Measurements from ENCODE around the gene DUS2. TPM values are rescaled to one million over a fixed set of nuclear protein-coding genes. Genes with fewer than 3 reads are reported as not detected.

The DUS2 gene
- total RNA-seq, 2 donors from 2014 or later = 5.3 to 8.4 TPM

DNA sequence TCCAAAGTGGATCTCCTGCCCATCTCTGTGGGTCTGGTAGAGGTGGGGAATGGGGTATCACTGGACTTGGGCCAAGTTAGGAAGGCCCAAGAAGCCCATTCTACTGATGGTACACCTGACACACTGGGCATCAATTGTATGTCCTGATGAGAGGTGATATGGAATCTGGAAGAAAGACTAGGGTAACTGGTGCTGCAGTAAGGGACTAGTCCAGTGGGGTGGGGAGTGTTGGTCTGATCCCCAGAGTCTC is 56.2 kb downstream of the DUS2 start:
- Histone ChIP-seq H3K4me3 (no peak overlapping the region), H3K9me3 (no peaks in the 10 kb centered on the region), H3K36me3 (peaks cover 3% of the 10 kb centered on the region), H3K27ac (peak overlapping the region in 1 of 2 donors; percentile 34), H3K4me1 (ENCODE audit: control insufficient read depth in 1 of 2, low read depth in 2 of 2) (peaks cover 11 to 12% of the 10 kb centered on the region in 2 donors), H3K27me3 (replicated peaks; ENCODE audit: insufficient read depth) (no peaks in the 10 kb centered on the region)
- no peak for DNase-seq (ENCODE audit: low spot score)
- no peak for ATAC-seq (ENCODE audit: insufficient number of reproducible peaks, low FRiP score, low read depth)
- TF ChIP-seq, protein P1, sequence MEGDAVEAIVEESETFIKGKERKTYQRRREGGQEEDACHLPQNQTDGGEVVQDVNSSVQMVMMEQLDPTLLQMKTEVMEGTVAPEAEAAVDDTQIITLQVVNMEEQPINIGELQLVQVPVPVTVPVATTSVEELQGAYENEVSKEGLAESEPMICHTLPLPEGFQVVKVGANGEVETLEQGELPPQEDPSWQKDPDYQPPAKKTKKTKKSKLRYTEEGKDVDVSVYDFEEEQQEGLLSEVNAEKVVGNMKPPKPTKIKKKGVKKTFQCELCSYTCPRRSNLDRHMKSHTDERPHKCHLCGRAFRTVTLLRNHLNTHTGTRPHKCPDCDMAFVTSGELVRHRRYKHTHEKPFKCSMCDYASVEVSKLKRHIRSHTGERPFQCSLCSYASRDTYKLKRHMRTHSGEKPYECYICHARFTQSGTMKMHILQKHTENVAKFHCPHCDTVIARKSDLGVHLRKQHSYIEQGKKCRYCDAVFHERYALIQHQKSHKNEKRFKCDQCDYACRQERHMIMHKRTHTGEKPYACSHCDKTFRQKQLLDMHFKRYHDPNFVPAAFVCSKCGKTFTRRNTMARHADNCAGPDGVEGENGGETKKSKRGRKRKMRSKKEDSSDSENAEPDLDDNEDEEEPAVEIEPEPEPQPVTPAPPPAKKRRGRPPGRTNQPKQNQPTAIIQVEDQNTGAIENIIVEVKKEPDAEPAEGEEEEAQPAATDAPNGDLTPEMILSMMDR (IDR thresholded peaks at IDR 0.05) = no peak

DNA sequence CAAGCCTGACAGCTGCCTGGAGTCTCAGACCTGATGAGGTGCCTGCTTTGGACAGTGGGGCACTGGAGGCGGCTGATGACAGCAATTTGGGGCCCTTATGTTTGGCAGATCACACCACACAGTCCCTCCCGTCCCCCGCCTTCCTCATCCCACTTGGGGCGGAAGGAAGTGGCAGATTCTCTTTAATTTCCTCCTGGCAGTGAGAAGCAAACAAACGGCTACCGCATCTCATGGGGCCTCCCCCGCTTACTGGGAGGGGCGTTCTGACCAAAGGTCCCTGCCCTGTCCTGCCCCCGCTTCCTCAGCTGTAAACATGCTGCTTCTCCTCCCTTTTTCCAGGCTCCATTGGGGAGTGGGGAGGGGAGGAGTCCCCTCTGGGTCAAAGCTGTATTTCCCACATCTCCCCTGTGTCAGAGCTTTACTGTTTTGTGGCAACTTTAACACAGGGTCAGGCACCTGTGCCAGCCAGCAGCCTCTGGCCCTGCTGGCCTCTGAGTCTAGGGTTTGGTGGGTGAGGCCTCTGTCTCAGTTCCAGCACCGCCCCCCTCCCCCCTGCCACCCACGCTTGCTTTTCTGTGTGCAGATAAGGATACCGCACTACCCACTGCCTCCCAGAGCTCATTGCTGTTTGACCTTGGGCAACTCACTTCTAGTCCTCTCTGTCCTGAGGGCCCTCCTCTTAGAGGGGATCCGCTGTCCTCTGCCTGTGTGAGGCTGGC is 56.7 kb downstream of the DUS2 start:
- Histone ChIP-seq H3K4me3 (no peak overlapping the region), H3K9me3 (no peaks in the 10 kb centered on the region), H3K27ac (peak overlapping the region in 1 of 2 donors; percentile 34), H3K4me1 (ENCODE audit: control insufficient read depth in 1 of 2, low read depth in 2 of 2) (peaks cover 12 to 13% of the 10 kb centered on the region in 2 donors), H3K36me3 (no peaks in the 10 kb centered on the region), H3K27me3 (replicated peaks; ENCODE audit: insufficient read depth) (no peaks in the 10 kb centered on the region)
- DNase-seq (ENCODE audit: low spot score) = no peak
- ATAC-seq (ENCODE audit: insufficient number of reproducible peaks, low FRiP score, low read depth) = no peak
- TF ChIP-seq, protein P1 (IDR thresholded peaks at IDR 0.05) = no peak

DNA sequence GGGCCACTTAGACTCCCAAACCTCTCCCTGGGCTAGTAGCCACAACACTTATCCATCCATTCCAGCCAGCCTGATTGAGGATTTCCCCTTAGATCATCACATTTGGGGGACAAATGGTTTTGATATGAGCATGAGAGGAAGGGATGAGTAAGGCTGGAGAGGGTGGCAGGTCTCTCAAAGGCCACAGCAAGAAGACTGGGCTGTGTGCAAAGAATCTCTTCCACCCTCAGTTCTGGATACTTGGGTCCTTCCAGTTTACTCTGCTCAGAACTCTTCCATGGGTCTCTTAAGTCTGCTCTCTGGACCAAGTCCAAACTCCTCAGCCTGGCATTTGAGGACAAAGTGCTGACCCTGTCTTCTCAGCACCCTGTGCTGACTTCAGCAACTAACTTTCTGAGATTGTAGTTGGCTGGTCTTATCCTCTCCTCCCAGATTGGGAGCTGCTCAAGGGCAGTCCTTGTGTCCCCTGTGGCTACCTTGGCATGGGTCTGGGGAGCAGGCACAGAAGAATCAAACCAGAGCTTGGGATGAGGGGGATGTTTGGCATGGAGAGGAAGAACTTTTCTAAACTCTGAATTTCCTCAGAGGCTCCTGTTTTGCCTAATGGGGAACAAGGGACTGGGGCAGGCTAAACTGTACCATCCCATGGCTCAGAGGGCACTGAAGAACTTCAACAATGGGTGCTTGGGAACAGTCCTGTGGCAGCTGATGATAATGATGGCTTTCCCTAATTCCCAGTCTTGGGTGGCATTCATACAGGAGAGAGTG is 59.0 kb downstream of the DUS2 start:
- H3K4me3 ChIP-seq = no peak overlapping the region
- H3K36me3 ChIP-seq = no peaks in the 10 kb centered on the region
- H3K9me3 ChIP-seq = no peaks in the 10 kb centered on the region
- no peaks in the 10 kb centered on the region for H3K27me3 ChIP-seq (replicated peaks; ENCODE audit: insufficient read depth)
- TF ChIP-seq, protein P1 (IDR thresholded peaks at IDR 0.05) = no peak
- DNase-seq (ENCODE audit: low spot score) (no peak), ATAC-seq (ENCODE audit: insufficient number of reproducible peaks, low FRiP score, low read depth) (no peak)
- peak overlapping the region in 1 of 2 donors; percentile 100 for H3K27ac ChIP-seq
- peaks cover 15 to 16% of the 10 kb centered on the region in 2 donors for H3K4me1 ChIP-seq (ENCODE audit: control insufficient read depth in 1 of 2, low read depth in 2 of 2)

DNA sequence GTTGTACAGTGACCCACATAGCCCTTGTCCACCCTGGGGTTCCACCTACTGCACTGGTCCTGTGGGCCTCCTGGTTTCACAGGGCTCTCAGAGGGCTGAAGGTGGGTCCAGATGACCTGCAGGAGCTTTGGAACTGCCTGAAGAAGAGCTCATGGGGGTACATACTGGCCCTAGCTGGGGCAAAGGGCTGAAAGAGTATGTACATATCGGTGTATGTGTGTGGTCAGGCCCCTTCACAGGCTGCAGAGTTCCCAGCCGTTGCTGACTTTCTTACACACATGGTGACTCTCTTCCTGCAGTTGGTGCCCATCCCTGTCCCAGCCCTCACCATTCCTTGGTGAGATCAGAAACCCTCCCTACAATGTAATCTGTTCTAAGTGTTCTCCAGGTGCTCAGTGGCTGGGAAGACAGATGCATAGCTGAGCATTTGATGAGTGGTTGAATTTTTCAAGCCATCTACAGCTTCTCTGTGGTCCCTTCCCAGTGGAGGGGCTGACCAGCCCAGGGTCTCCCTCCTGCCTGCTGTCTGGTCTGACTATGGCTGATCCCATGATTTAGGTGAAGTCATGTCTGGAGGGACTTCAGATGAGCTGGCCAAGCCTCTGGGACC is 59.6 kb downstream of the DUS2 start:
- H3K9me3 ChIP-seq = no peaks in the 10 kb centered on the region
- H3K27me3 ChIP-seq (replicated peaks; ENCODE audit: insufficient read depth) = no peaks in the 10 kb centered on the region
- peaks cover 21 to 22% of the 10 kb centered on the region in 2 donors for H3K4me1 ChIP-seq (ENCODE audit: control insufficient read depth in 1 of 2, low read depth in 2 of 2)
- no peaks in the 10 kb centered on the region for H3K36me3 ChIP-seq
- ATAC-seq (ENCODE audit: insufficient number of reproducible peaks, low FRiP score, low read depth) = no peak
- no peak overlapping the region for H3K4me3 ChIP-seq
- TF ChIP-seq, protein P1 (IDR thresholded peaks at IDR 0.05) = no peak
- peak overlapping the region; percentile 99 to 100 for H3K27ac ChIP-seq
- no peak for DNase-seq (ENCODE audit: low spot score)

DNA sequence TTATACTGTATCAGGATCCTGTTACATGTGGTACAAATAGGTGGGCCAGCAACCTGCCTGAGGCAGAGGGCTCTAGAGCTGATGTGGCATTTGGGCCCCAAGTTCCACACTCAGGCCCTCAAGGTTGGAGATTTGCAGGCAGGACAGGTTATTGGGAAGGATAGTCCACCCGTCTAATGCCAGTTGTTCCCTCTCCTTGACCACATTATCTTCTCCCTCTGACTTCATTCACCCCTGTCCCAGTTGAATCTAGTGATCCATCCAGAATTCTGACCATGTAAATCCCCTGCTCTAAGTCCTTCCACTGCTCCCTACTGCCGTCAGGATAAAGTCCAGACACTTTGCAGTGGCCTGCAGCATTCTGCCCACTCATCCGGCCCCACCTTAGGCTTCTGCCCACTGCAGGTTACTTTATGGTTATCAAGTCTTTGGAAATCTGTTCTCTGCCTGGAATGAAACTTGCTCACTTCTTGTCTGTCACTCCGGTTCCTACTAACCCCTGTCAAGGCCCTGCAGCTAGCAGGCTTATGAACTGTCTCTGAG is 60.2 kb downstream of the DUS2 start:
- Histone ChIP-seq H3K27ac (peak overlapping the region; percentile 99 to 100), H3K9me3 (no peaks in the 10 kb centered on the region), H3K36me3 (no peaks in the 10 kb centered on the region), H3K4me3 (no peak overlapping the region), H3K4me1 (ENCODE audit: control insufficient read depth in 1 of 2, low read depth in 2 of 2) (peaks cover 25% of the 10 kb centered on the region in 2 donors), H3K27me3 (replicated peaks; ENCODE audit: insufficient read depth) (no peaks in the 10 kb centered on the region)
- DNase-seq (ENCODE audit: low spot score) (no peak), ATAC-seq (ENCODE audit: insufficient number of reproducible peaks, low FRiP score, low read depth) (no peak)
- TF ChIP-seq, protein P1 (IDR thresholded peaks at IDR 0.05) = no peak
